ENCODE data around the gene MCM8. TPM values are rescaled to one million over a fixed set of nuclear protein-coding genes. Genes with fewer than 3 reads are reported as not detected.

The MCM8 gene
- total RNA-seq, 2 donors from 2014 or later: 4.0 to 4.2 TPM

DNA sequence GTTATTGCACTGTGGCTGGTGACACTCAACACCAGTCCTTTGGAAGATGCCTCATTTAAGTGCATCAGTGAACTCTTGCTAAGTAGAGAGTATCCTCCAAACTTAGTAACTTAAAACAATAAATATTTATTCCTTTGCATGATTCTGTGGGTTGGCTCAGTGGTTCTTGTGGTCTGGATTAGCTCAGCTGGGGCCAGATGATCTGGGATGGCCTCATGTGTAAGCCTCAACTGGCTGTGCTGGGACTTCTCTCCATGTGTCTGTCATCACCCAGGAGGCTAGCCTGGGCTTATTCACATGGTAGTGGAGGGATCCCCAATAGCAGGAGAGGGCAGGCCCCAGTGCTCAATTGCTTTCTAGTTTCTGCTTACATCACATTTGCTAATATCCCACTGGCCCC lies 95.1 kb downstream of the MCM8 start:
- peaks cover 26% of the 10 kb centered on the region for H3K36me3 ChIP-seq
- H3K27ac ChIP-seq: no peak overlapping the region
- no peak for DNase-seq (ENCODE audit: low spot score)
- H3K4me3 ChIP-seq: no peak overlapping the region
- H3K4me1 ChIP-seq: no peaks in the 10 kb centered on the region
- H3K27me3 ChIP-seq: no peaks in the 10 kb centered on the region
- TF ChIP-seq, protein P1, sequence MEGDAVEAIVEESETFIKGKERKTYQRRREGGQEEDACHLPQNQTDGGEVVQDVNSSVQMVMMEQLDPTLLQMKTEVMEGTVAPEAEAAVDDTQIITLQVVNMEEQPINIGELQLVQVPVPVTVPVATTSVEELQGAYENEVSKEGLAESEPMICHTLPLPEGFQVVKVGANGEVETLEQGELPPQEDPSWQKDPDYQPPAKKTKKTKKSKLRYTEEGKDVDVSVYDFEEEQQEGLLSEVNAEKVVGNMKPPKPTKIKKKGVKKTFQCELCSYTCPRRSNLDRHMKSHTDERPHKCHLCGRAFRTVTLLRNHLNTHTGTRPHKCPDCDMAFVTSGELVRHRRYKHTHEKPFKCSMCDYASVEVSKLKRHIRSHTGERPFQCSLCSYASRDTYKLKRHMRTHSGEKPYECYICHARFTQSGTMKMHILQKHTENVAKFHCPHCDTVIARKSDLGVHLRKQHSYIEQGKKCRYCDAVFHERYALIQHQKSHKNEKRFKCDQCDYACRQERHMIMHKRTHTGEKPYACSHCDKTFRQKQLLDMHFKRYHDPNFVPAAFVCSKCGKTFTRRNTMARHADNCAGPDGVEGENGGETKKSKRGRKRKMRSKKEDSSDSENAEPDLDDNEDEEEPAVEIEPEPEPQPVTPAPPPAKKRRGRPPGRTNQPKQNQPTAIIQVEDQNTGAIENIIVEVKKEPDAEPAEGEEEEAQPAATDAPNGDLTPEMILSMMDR (IDR thresholded peaks at IDR 0.05): no peak
- H3K9me3 ChIP-seq: no peaks in the 10 kb centered on the region

DNA sequence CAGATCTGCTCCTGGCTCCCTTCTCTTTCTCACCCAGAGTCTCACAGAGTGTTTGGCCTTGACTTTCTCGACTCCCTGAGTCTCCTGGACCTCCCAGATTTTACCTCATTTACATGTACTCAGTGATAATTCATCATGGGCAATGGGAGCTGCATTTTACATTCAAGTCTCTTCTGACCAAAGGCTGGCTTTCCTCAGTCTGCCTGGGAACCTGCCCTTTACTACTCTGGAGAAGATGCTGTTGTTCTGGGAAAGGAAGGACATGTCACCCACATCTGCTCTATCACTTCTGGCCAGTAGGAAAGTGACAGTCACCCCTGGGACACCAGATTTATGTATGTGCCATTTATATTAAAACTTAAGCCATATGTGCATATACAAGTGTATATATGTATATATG lies 96.0 kb downstream of the MCM8 start:
- DNase-seq (ENCODE audit: low spot score): no peak
- H3K27ac ChIP-seq: no peak overlapping the region
- H3K9me3 ChIP-seq: no peaks in the 10 kb centered on the region
- no peak overlapping the region for H3K4me3 ChIP-seq
- H3K36me3 ChIP-seq: peaks cover 18% of the 10 kb centered on the region
- no peaks in the 10 kb centered on the region for H3K27me3 ChIP-seq
- TF ChIP-seq, protein P1 (IDR thresholded peaks at IDR 0.05): no peak
- no peaks in the 10 kb centered on the region for H3K4me1 ChIP-seq

DNA sequence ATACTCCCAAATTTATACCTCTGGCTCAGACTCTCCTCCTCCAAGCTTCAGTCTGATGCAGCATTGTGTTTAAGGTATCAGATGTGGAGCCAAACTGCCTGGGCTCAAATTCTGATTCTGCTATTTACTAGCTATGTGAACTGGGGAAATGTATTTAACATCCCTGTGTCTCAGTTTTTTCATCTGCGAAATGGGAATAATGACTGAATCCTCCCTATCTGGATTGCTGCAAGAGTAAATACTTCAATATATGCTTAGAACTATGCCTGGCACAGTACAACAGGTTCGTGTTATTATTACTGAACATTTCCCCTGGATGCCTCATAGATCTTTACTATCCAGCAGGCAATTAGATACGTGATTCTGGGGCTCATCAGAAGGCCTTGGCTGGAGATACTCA lies 97.9 kb downstream of the MCM8 start:
- H3K4me3 ChIP-seq: no peak overlapping the region
- peaks cover 5% of the 10 kb centered on the region for H3K36me3 ChIP-seq
- no peaks in the 10 kb centered on the region for H3K9me3 ChIP-seq
- H3K27me3 ChIP-seq: no peaks in the 10 kb centered on the region
- H3K27ac ChIP-seq: no peak overlapping the region
- H3K4me1 ChIP-seq: peaks cover 0 to 13% of the 10 kb centered on the region in 2 donors
- TF ChIP-seq, protein P1 (IDR thresholded peaks at IDR 0.05): no peak
- DNase-seq (ENCODE audit: low spot score): no peak

Other genes starting within 250 kb of the MCM8 start
- 1 to 10 TPM; 4.7 to 9.6 TPM for gene SHLD1, start 200.3 kb upstream of the MCM8 start, total RNA-seq
- 100 to 1,000 TPM in 1 of 2 donors, 10 to 100 TPM in 1; 70.5 to 118 TPM for gene CHGB, start 39.1 kb upstream of the MCM8 start, total RNA-seq
- gene TRMT6, start 119 bp upstream of the MCM8 start, total RNA-seq: 10 to 100 TPM; 11.6 to 13.1 TPM
- gene CRLS1, start 55.5 kb downstream of the MCM8 start, total RNA-seq: 10 to 100 TPM; 49.4 to 67.9 TPM
- gene LRRN4, start 103.4 kb downstream of the MCM8 start, total RNA-seq: 10 to 100 TPM; 15.0 to 36.7 TPM
- gene FERMT1, start 172.4 kb downstream of the MCM8 start, total RNA-seq: 1 to 10 TPM in 1 of 2 donors, under 1 TPM in 1; 0.67 to 1.5 TPM